HepG2 (cell line): ENCODE results near the gene SMARCA4. TPM values are rescaled to one million over a fixed set of nuclear protein-coding genes. Genes with fewer than 3 reads are reported as not detected.

Experiments used
- ARNTL ChIP-seq: sonication (generic); formaldehyde crosslinking; IDR thresholded peaks from 2 replicates; pipeline ENCODE4 v1.4.0; 2020; ENCODE audit warnings: mild to moderate bottlenecking, missing genetic modification reagents
- HOXA9 ChIP-seq: sonication (generic); formaldehyde crosslinking; IDR thresholded peaks from 2 replicates; pipeline ENCODE4 v1.8.1; 2022; ENCODE audit warnings: missing genetic modification reagents, mild to moderate bottlenecking, moderate library complexity, borderline replicate concordance
- MEIS2 ChIP-seq: sonication (generic); formaldehyde crosslinking; IDR thresholded peaks from 2 replicates; pipeline ENCODE4 v1.9.0; 2021; ENCODE audit warnings: mild to moderate bottlenecking, missing genetic modification reagents
- SMARCC2 ChIP-seq: fragments of 450-650 bp; IDR thresholded peaks from 2 replicates; pipeline ENCODE4 v1.6.1; 2017; ENCODE audit warnings: antibody characterized with exemption, mild to moderate bottlenecking
- ZNF251 ChIP-seq: sonication (generic); formaldehyde crosslinking; IDR thresholded peaks from 2 replicates; pipeline ENCODE4 v1.9.0; 2021; ENCODE audit warnings: mild to moderate bottlenecking, missing genetic modification reagents
- ZNF337 ChIP-seq: sonication (generic); formaldehyde crosslinking; IDR thresholded peaks from 2 replicates; pipeline ENCODE4 v1.5.1; 2020; ENCODE audit warnings: missing genetic modification reagents, low read depth, mild to moderate bottlenecking, borderline replicate concordance
- ZNF34 ChIP-seq: sonication (generic); formaldehyde crosslinking; IDR thresholded peaks from 2 replicates; pipeline ENCODE4 v1.4.0; 2020; ENCODE audit warnings: mild to moderate bottlenecking, missing genetic modification reagents, borderline replicate concordance
- ZNF446 ChIP-seq: sonication (generic); formaldehyde crosslinking; IDR thresholded peaks from 2 replicates; pipeline ENCODE4 v1.5.0; 2020; ENCODE audit warnings: mild to moderate bottlenecking, missing genetic modification reagents
- ZNF468 ChIP-seq: sonication (generic); formaldehyde crosslinking; IDR thresholded peaks from 2 replicates; pipeline ENCODE4 v1.8.0; 2022; ENCODE audit warnings: mild to moderate bottlenecking, moderate library complexity, missing genetic modification reagents
- ZNF547 ChIP-seq: sonication (generic); formaldehyde crosslinking; IDR thresholded peaks from 2 replicates; pipeline ENCODE4 v1.5.1; 2020; ENCODE audit warnings: mild to moderate bottlenecking, missing genetic modification reagents
- ZNF619 ChIP-seq: sonication (generic); formaldehyde crosslinking; IDR thresholded peaks from 2 replicates; pipeline ENCODE4 v1.4.0; 2020; ENCODE audit warnings: mild to moderate bottlenecking, missing genetic modification reagents
- polyA plus RNA-seq, 8 experiments: library from polyadenylated mRNA; depleted of rRNA in 3 of 8; stranded (reverse) in 7 of 8; unstranded in 1 of 8; fragments of >200 nt; fragmentation: Illumina TruSeq in 4 of 8; extraction: Trizol in 4 of 8; gene quantifications; 2 replicates each; pipeline versions ENCODE4 v1.2.1 to v1.2.3, GENCODE V29; 2011 to 2016; ENCODE audit warnings: low read depth in 4 of 8, missing spikeins in 1 of 8, mixed read lengths in 1 of 8; ENCODE audit not compliant: insufficient read depth in 1 of 8
- total RNA-seq, 5 experiments: library from RNA; depleted of rRNA; stranded (reverse); fragments of >200 nt; fragmentation: Illumina TruSeq; extraction: Trizol; gene quantifications; 2 replicates each; pipeline ENCODE4 v1.2.3, GENCODE V29; 2016; ENCODE audit warnings: low read depth in 1 of 5
- TF ChIP-seq, protein P1 (sequence below): sonication (generic); formaldehyde crosslinking; IDR thresholded peaks from 2 replicates; pipeline ENCODE4 v1.5.1; 2020; ENCODE audit warnings: mild to moderate bottlenecking, missing genetic modification reagents, moderate library complexity
- TF ChIP-seq, protein P2 (sequence below): sonication (generic); formaldehyde crosslinking; IDR thresholded peaks from 2 replicates; pipeline ENCODE4 v1.4.0; 2020; ENCODE audit warnings: low read depth, mild to moderate bottlenecking, missing genetic modification reagents
- TF ChIP-seq, protein P3 (sequence below): sonication (generic); formaldehyde crosslinking; IDR thresholded peaks from 2 replicates; pipeline ENCODE4 v1.4.0; 2020; ENCODE audit warnings: missing genetic modification reagents, borderline replicate concordance
- TF ChIP-seq, protein P4 (sequence below): sonication (generic); formaldehyde crosslinking; IDR thresholded peaks from 2 replicates; pipeline ENCODE4 v1.4.0; 2020; ENCODE audit warnings: missing genetic modification reagents, mild to moderate bottlenecking, borderline replicate concordance

SMARCA4 gene
- total and polyA plus RNA-seq, 2 of the 13 experiments (the other 11 are each of a cell fraction or from before 2014, with no cell fraction given) = 25.4 to 45.9 TPM

DNA sequence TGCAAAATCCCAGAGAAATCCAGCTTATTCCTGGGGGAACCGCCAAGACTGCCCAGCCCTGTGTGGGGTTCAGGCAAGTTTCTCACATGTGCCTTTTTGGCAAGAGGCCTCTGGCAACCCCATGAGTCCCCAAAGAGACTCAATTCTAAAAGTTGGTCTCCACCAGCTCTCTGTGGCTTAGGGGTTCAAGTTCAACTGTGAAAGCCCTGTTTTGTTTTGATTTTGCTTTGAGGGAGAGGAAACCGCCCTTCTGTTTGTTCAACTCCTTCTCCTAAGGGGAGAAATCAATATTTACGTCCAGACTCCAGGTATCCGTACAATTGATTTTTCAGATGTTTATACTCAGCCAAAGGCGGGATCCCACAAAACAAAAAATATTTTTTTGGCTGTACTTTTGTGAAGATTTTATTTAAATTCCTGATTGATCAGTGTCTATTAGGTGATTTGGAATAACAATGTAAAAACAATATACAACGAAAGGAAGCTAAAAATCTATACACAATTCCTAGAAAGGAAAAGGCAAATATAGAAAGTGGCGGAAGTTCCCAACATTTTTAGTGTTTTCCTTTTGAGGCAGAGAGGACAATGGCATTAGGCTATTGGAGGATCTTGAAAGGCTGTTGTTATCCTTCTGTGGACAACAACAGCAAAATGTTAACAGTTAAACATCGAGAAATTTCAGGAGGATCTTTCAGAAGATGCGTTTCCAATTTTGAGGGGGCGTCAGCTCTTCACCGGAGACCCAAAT is 127.8 kb downstream of the SMARCA4 start (continued):
- TF ChIP-seq, protein P1, sequence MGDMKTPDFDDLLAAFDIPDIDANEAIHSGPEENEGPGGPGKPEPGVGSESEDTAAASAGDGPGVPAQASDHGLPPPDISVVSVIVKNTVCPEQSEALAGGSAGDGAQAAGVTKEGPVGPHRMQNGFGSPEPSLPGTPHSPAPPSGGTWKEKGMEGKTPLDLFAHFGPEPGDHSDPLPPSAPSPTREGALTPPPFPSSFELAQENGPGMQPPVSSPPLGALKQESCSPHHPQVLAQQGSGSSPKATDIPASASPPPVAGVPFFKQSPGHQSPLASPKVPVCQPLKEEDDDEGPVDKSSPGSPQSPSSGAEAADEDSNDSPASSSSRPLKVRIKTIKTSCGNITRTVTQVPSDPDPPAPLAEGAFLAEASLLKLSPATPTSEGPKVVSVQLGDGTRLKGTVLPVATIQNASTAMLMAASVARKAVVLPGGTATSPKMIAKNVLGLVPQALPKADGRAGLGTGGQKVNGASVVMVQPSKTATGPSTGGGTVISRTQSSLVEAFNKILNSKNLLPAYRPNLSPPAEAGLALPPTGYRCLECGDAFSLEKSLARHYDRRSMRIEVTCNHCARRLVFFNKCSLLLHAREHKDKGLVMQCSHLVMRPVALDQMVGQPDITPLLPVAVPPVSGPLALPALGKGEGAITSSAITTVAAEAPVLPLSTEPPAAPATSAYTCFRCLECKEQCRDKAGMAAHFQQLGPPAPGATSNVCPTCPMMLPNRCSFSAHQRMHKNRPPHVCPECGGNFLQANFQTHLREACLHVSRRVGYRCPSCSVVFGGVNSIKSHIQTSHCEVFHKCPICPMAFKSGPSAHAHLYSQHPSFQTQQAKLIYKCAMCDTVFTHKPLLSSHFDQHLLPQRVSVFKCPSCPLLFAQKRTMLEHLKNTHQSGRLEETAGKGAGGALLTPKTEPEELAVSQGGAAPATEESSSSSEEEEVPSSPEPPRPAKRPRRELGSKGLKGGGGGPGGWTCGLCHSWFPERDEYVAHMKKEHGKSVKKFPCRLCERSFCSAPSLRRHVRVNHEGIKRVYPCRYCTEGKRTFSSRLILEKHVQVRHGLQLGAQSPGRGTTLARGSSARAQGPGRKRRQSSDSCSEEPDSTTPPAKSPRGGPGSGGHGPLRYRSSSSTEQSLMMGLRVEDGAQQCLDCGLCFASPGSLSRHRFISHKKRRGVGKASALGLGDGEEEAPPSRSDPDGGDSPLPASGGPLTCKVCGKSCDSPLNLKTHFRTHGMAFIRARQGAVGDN (CRISPR knock-in tag) = no peak
- TF ChIP-seq, protein P2, sequence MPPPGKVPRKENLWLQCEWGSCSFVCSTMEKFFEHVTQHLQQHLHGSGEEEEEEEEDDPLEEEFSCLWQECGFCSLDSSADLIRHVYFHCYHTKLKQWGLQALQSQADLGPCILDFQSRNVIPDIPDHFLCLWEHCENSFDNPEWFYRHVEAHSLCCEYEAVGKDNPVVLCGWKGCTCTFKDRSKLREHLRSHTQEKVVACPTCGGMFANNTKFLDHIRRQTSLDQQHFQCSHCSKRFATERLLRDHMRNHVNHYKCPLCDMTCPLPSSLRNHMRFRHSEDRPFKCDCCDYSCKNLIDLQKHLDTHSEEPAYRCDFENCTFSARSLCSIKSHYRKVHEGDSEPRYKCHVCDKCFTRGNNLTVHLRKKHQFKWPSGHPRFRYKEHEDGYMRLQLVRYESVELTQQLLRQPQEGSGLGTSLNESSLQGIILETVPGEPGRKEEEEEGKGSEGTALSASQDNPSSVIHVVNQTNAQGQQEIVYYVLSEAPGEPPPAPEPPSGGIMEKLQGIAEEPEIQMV (CRISPR knock-in tag) = no peak
- TF ChIP-seq ZNF446 = no peak
- no peak for TF ChIP-seq ZNF251 (CRISPR knock-in tag)
- TF ChIP-seq ZNF619 (CRISPR knock-in tag) = no peak
- no peak for TF ChIP-seq HOXA9
- no peak for TF ChIP-seq ZNF547 (CRISPR knock-in tag)
- no peak for TF ChIP-seq ARNTL (CRISPR knock-in tag)
- no peak for TF ChIP-seq ZNF337 (CRISPR knock-in tag)
- TF ChIP-seq ZNF34 = no peak
- no peak for TF ChIP-seq ZNF468
- TF ChIP-seq, protein P3, sequence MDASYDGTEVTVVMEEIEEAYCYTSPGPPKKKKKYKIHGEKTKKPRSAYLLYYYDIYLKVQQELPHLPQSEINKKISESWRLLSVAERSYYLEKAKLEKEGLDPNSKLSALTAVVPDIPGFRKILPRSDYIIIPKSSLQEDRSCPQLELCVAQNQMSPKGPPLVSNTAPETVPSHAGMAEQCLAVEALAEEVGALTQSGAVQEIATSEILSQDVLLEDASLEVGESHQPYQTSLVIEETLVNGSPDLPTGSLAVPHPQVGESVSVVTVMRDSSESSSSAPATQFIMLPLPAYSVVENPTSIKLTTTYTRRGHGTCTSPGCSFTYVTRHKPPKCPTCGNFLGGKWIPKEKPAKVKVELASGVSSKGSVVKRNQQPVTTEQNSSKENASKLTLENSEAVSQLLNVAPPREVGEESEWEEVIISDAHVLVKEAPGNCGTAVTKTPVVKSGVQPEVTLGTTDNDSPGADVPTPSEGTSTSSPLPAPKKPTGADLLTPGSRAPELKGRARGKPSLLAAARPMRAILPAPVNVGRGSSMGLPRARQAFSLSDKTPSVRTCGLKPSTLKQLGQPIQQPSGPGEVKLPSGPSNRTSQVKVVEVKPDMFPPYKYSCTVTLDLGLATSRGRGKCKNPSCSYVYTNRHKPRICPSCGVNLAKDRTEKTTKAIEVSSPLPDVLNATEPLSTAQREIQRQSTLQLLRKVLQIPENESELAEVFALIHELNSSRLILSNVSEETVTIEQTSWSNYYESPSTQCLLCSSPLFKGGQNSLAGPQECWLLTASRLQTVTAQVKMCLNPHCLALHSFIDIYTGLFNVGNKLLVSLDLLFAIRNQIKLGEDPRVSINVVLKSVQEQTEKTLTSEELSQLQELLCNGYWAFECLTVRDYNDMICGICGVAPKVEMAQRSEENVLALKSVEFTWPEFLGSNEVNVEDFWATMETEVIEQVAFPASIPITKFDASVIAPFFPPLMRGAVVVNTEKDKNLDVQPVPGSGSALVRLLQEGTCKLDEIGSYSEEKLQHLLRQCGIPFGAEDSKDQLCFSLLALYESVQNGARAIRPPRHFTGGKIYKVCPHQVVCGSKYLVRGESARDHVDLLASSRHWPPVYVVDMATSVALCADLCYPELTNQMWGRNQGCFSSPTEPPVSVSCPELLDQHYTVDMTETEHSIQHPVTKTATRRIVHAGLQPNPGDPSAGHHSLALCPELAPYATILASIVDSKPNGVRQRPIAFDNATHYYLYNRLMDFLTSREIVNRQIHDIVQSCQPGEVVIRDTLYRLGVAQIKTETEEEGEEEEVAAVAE = no peak
- TF ChIP-seq, protein P4, sequence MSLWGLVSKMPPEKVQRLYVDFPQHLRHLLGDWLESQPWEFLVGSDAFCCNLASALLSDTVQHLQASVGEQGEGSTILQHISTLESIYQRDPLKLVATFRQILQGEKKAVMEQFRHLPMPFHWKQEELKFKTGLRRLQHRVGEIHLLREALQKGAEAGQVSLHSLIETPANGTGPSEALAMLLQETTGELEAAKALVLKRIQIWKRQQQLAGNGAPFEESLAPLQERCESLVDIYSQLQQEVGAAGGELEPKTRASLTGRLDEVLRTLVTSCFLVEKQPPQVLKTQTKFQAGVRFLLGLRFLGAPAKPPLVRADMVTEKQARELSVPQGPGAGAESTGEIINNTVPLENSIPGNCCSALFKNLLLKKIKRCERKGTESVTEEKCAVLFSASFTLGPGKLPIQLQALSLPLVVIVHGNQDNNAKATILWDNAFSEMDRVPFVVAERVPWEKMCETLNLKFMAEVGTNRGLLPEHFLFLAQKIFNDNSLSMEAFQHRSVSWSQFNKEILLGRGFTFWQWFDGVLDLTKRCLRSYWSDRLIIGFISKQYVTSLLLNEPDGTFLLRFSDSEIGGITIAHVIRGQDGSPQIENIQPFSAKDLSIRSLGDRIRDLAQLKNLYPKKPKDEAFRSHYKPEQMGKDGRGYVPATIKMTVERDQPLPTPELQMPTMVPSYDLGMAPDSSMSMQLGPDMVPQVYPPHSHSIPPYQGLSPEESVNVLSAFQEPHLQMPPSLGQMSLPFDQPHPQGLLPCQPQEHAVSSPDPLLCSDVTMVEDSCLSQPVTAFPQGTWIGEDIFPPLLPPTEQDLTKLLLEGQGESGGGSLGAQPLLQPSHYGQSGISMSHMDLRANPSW (CRISPR knock-in tag) = 0 out of 2 replicates have a peak, but pooled peaks have one; percentile 69
- TF ChIP-seq MEIS2 = no peak
- no peak for TF ChIP-seq SMARCC2
